Measurements from ENCODE around the gene SREBF2. TPM values are rescaled to one million over a fixed set of nuclear protein-coding genes. Genes with fewer than 3 reads are reported as not detected.

The SREBF2 gene
- total and polyA plus RNA-seq, 2 donors (not counting 3 experiments of a cell fraction or from before 2014, with no cell fraction given): 101 to 136 TPM

GRCh38 chr22:41947424-41948080 is 114.6 kb downstream of the SREBF2 start:
- H3K27ac ChIP-seq (ENCODE audit: insufficient read depth, low read depth, low read length): no peak overlapping the region
- BruUV-seq (replicated peaks): no TSS peak
- intact Hi-C loops (cut with micrococcal nuclease): loop anchor here (2.0 kb wide), 1 partner anchor 115 kb away; the partner anchor contains the start of gene SREBF2

DNA sequence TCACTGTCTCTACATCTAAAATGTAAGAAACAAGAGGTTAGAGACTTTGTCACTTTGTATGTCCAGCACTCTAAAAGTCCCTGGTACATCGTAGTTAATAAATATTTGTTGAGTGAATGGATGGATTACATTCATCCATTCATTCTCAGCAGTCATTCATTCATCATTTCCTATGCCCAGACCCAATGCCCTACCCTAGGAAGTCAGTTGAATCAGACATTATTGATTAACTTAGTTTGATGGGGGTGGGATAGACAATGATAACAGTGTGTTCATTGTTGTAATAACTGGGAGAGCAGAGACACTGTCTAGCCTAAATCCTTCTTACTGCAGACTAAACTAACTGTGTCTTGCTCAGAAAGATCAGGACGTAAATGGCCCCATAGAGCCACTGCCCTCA is 115.2 kb downstream of the SREBF2 start:
- Histone ChIP-seq H3K4me1 (ENCODE audit: control insufficient read depth, extremely low read depth, insufficient read depth, low read length) (peaks cover 32% of the 10 kb centered on the region), H3K9me1 (replicated peaks; ENCODE audit: control insufficient read depth, extremely low read depth, insufficient read depth, low read length) (no peaks in the 10 kb centered on the region), H3K4me3 (replicated peaks in 1 of 3; ENCODE audit: insufficient read depth in 1 of 3, low read depth in 1 of 3, low read length in 3 of 3) (no peak overlapping the region), H3K9me3 (replicated peaks; ENCODE audit: control insufficient read depth, insufficient read depth, low read length) (no peaks in the 10 kb centered on the region), H2AFZ (ENCODE audit: low read depth, low read length) (no peak overlapping the region), H3K27ac (ENCODE audit: insufficient read depth, low read depth, low read length) (no peak overlapping the region), H3K36me3 (ENCODE audit: control insufficient read depth in 2 of 2, extremely low read depth in 1 of 2, insufficient read depth in 2 of 2, low read length in 2 of 2) (no peaks in the 10 kb centered on the region), H4K20me1 (replicated peaks; ENCODE audit: control insufficient read depth, extremely low read depth, insufficient read depth, low read length) (no peaks in the 10 kb centered on the region), H3K4me2 (ENCODE audit: insufficient read depth, low read length) (no peak overlapping the region), H3K9ac (replicated peaks; ENCODE audit: extremely low read depth, insufficient read depth, low read length) (no peak overlapping the region), H3K79me2 (ENCODE audit: control insufficient read depth, insufficient read depth, low read length) (peaks cover 5% of the 10 kb centered on the region), H3K27me3 (ENCODE audit: control insufficient read depth in 2 of 2, insufficient read depth in 2 of 2, low read length in 2 of 2) (no peaks in the 10 kb centered on the region)
- ChIA-PET POLR2A (interaction anchor here (0.6 kb wide), 1 partner anchor 143 kb away, joined by 3 read pairs; the partner anchor contains the start of gene NDUFA6), CTCF (interaction anchor here (2.4 kb wide), 1 partner anchor 22 kb away, joined by 22 read pairs; the partner anchor contains the start of gene TNFRSF13C)
- dilution Hi-C loops (cut with MboI; ENCODE audit: extremely low pct_ligation_motif_present, low sequenced_read_pairs) (no loop called here), intact Hi-C loops (cut with micrococcal nuclease) (no loop called here)
- FAIRE-seq (no peak), DNase-seq (ENCODE audit: low read depth, low spot score) (no peak)
- BruUV-seq (replicated peaks): no TSS peak
- TF ChIP-seq MYC (IDR thresholded peaks at IDR 0.05; ENCODE audit: low read depth, low read length) (no peak), CTCF (IDR thresholded peaks at IDR 0.05; ENCODE audit: extremely low read depth in 1 of 2, insufficient read depth in 1 of 2, low read depth in 1 of 2, low read length in 2 of 2) (no peak), JUN (IDR thresholded peaks at IDR 0.05; ENCODE audit: borderline replicate concordance, insufficient read depth, insufficient read length, low read depth) (no peak), POLR2AphosphoS5 (IDR thresholded peaks at IDR 0.05; ENCODE audit: insufficient read depth, low read depth, low read length) (no peak), POLR2A (IDR thresholded peaks at IDR 0.05; ENCODE audit: low read depth, low read length) (no peak), FOS (IDR thresholded peaks at IDR 0.05; ENCODE audit: borderline replicate concordance, insufficient read depth, low read length) (no peak), GATA2 (IDR thresholded peaks at IDR 0.05; ENCODE audit: insufficient read depth, insufficient read length, low read depth, low read length) (no peak), EZH2 (IDR thresholded peaks at IDR 0.05; ENCODE audit: borderline replicate concordance, low read depth, low read length, severe bottlenecking) (no peak)
- TF ChIP-seq, protein P1, sequence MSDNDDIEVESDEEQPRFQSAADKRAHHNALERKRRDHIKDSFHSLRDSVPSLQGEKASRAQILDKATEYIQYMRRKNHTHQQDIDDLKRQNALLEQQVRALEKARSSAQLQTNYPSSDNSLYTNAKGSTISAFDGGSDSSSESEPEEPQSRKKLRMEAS (IDR thresholded peaks at IDR 0.05; ENCODE audit: insufficient read depth, insufficient read length): no peak

More at GRCh38 chr22:41947424-41948080, 114.6 kb downstream of the SREBF2 start:
- ChIA-PET CTCF (interaction anchor here (0.7 to 2.4 kb wide), 12 partner anchors 9 to 497 kb away, joined by 3 to 22 read pairs (median 5); partner anchors contain the start of genes CCDC134, NDUFA6, SNU13 and TNFRSF13C), POLR2A (interaction anchor here (0.6 kb wide), 1 partner anchor 143 kb away, joined by 3 read pairs; the partner anchor contains the start of gene NDUFA6)
- no peak for TF ChIP-seq FOS (IDR thresholded peaks at IDR 0.05; ENCODE audit: borderline replicate concordance, insufficient read depth, low read length)
- dilution Hi-C loops (cut with MboI; ENCODE audit: extremely low pct_ligation_motif_present, low sequenced_read_pairs): no loop called here
- Histone ChIP-seq H3K9ac (replicated peaks; ENCODE audit: extremely low read depth, insufficient read depth, low read length) (no peak overlapping the region), H2AFZ (ENCODE audit: low read depth, low read length) (peak overlapping the region; percentile 90), H3K36me3 (ENCODE audit: control insufficient read depth in 2 of 2, extremely low read depth in 1 of 2, insufficient read depth in 2 of 2, low read length in 2 of 2) (no peaks in the 10 kb centered on the region), H3K79me2 (ENCODE audit: control insufficient read depth, insufficient read depth, low read length) (peaks cover 5% of the 10 kb centered on the region), H3K9me3 (replicated peaks; ENCODE audit: control insufficient read depth, insufficient read depth, low read length) (no peaks in the 10 kb centered on the region), H4K20me1 (replicated peaks; ENCODE audit: control insufficient read depth, extremely low read depth, insufficient read depth, low read length) (no peaks in the 10 kb centered on the region), H3K27me3 (ENCODE audit: control insufficient read depth in 2 of 2, insufficient read depth in 2 of 2, low read length in 2 of 2) (no peaks in the 10 kb centered on the region), H3K4me1 (ENCODE audit: control insufficient read depth, extremely low read depth, insufficient read depth, low read length) (peaks cover 33% of the 10 kb centered on the region), H3K9me1 (replicated peaks; ENCODE audit: control insufficient read depth, extremely low read depth, insufficient read depth, low read length) (no peaks in the 10 kb centered on the region), H3K4me3 (replicated peaks in 1 of 3; ENCODE audit: insufficient read depth in 1 of 3, low read depth in 1 of 3, low read length in 3 of 3) (no peak overlapping the region), H3K4me2 (ENCODE audit: insufficient read depth, low read length) (peak overlapping the region; percentile 38)
- DNase-seq (ENCODE audit: low read depth, low spot score): no peak
- no peak for FAIRE-seq

All from endothelial cell of umbilical vein (primary cell).